Measurements from ENCODE around the gene ADAM12. TPM values are rescaled to one million over a fixed set of nuclear protein-coding genes. Genes with fewer than 3 reads are reported as not detected.

ADAM12 gene
- total RNA-seq, 1 donor from 2014 or later: 8.0 TPM

GRCh38 chr10:126398924-126399323 is 10.6 kb upstream of the ADAM12 start:
- no peak overlapping the region for H3K27ac Mint-ChIP-seq
- no peaks in the 10 kb centered on the region for H3K36me3 Mint-ChIP-seq
- TF ChIP-seq CTCF (IDR thresholded peaks at IDR 0.05): no peak
- TF ChIP-seq EZH2phosphoT487 (IDR thresholded peaks at IDR 0.05): no peak
- TF ChIP-seq EZH2 (IDR thresholded peaks at IDR 0.05): no peak
- Histone ChIP-seq H3K4me2 (no peak overlapping the region), H4K20me1 (ENCODE audit: low read depth) (no peaks in the 10 kb centered on the region), H3K9ac (no peak overlapping the region), H3K27ac (no peak overlapping the region), H3K36me3 (no peaks in the 10 kb centered on the region), H3K4me3 (no peak overlapping the region), H3K9me3 (ENCODE audit: low read depth) (no peaks in the 10 kb centered on the region), H2AFZ (replicated peaks) (no peak overlapping the region), H3K4me1 (peaks cover 25% of the 10 kb centered on the region), H3K79me2 (ENCODE audit: low read depth) (no peaks in the 10 kb centered on the region), H3K27me3 (no peaks in the 10 kb centered on the region), H3F3A (ENCODE audit: low read depth) (no peaks in the 10 kb centered on the region)
- DNase-seq (ENCODE audit: low spot score): no peak
- H3K4me1 Mint-ChIP-seq: peaks cover 19% of the 10 kb centered on the region
- H3K4me3 Mint-ChIP-seq: no peak overlapping the region
- H3K27me3 Mint-ChIP-seq (ENCODE audit: insufficient read depth, low read depth): peaks cover 8% of the 10 kb centered on the region
- H3K9me3 Mint-ChIP-seq: no peaks in the 10 kb centered on the region

GRCh38 chr10:126398383-126398743 is 10.1 kb upstream of the ADAM12 start:
- no peaks in the 10 kb centered on the region for H3K36me3 Mint-ChIP-seq
- no peaks in the 10 kb centered on the region for H4K20me1 ChIP-seq (ENCODE audit: low read depth)
- H3K4me2 ChIP-seq: peak overlapping the region; percentile 8
- no peak overlapping the region for H3K4me3 Mint-ChIP-seq
- no peaks in the 10 kb centered on the region for H3K27me3 ChIP-seq
- no peak overlapping the region for H3K27ac Mint-ChIP-seq
- H3K4me1 Mint-ChIP-seq: peaks cover 13% of the 10 kb centered on the region
- no peak overlapping the region for H3K27ac ChIP-seq
- H3K9me3 ChIP-seq (ENCODE audit: low read depth): no peaks in the 10 kb centered on the region
- no peaks in the 10 kb centered on the region for H3F3A ChIP-seq (ENCODE audit: low read depth)
- no peaks in the 10 kb centered on the region for H3K79me2 ChIP-seq (ENCODE audit: low read depth)
- H3K9ac ChIP-seq: no peak overlapping the region
- H3K9me3 Mint-ChIP-seq: no peaks in the 10 kb centered on the region
- no peak for DNase-seq (ENCODE audit: low spot score)
- TF ChIP-seq EZH2phosphoT487 (IDR thresholded peaks at IDR 0.05) (no peak), CTCF (IDR thresholded peaks at IDR 0.05) (no peak), EZH2 (IDR thresholded peaks at IDR 0.05) (no peak)
- no peak overlapping the region for H2AFZ ChIP-seq (replicated peaks)
- H3K4me3 ChIP-seq: no peak overlapping the region
- H3K27me3 Mint-ChIP-seq (ENCODE audit: insufficient read depth, low read depth): peaks cover 8% of the 10 kb centered on the region
- no peaks in the 10 kb centered on the region for H3K36me3 ChIP-seq
- H3K4me1 ChIP-seq: peaks cover 25% of the 10 kb centered on the region

DNA sequence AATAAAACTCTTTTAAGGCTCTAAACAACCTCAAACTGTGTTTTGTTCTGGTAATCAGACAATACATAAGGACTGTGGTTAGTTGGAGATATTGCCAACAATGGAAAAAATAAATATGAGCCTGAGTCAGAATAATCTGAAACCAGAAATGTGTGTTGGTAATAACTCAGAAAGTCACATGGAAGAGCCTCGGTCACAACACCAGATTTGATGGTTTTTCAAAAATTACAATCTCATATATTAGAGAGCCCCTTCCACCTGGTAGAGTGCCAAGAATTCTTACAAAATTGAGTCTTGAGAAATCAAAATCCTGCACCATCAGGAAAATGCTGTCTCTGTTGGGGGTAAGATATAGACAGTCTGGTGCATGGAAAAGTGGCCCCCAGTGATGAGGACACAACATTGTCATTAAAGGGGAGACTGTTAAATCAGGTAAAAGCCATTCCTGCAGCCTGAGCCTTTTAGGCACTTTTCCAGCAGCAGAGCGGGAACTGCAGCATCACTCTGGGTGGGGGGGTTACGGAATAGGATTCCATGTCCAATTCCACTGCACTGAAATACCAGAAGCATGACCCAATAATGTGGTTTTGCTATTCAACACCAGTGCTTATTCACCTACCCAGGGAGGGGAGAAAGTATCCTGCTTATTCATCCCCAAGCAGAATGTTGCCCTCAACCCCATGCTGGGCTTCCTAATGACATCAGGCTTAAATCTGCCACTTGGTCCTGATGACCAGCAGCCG is 9.5 kb upstream of the ADAM12 start:
- peaks cover 11% of the 10 kb centered on the region for H3K4me1 Mint-ChIP-seq
- Histone ChIP-seq H3K36me3 (no peaks in the 10 kb centered on the region), H2AFZ (replicated peaks) (no peak overlapping the region), H3K4me3 (no peak overlapping the region), H3K9me3 (ENCODE audit: low read depth) (no peaks in the 10 kb centered on the region), H3K27me3 (no peaks in the 10 kb centered on the region), H3K27ac (no peak overlapping the region), H3K4me1 (peaks cover 22% of the 10 kb centered on the region), H3K4me2 (peak overlapping the region; percentile 8), H3K79me2 (ENCODE audit: low read depth) (no peaks in the 10 kb centered on the region), H3F3A (ENCODE audit: low read depth) (no peaks in the 10 kb centered on the region), H4K20me1 (ENCODE audit: low read depth) (no peaks in the 10 kb centered on the region), H3K9ac (no peak overlapping the region)
- H3K9me3 Mint-ChIP-seq: no peaks in the 10 kb centered on the region
- DNase-seq (ENCODE audit: low spot score): peak; percentile 68
- H3K27me3 Mint-ChIP-seq (ENCODE audit: insufficient read depth, low read depth): peaks cover 10% of the 10 kb centered on the region
- no peaks in the 10 kb centered on the region for H3K36me3 Mint-ChIP-seq
- no peak overlapping the region for H3K27ac Mint-ChIP-seq
- no peak overlapping the region for H3K4me3 Mint-ChIP-seq
- no peak for TF ChIP-seq CTCF (IDR thresholded peaks at IDR 0.05)
- no peak for TF ChIP-seq EZH2phosphoT487 (IDR thresholded peaks at IDR 0.05)
- TF ChIP-seq EZH2 (IDR thresholded peaks at IDR 0.05): no peak
